Measurements from ENCODE around the gene FMN2. TPM values are rescaled to one million over a fixed set of nuclear protein-coding genes. Genes with fewer than 3 reads are reported as not detected.

The FMN2 gene
- total and polyA plus RNA-seq, 7 experiments from 2014 or later = not detected

DNA sequence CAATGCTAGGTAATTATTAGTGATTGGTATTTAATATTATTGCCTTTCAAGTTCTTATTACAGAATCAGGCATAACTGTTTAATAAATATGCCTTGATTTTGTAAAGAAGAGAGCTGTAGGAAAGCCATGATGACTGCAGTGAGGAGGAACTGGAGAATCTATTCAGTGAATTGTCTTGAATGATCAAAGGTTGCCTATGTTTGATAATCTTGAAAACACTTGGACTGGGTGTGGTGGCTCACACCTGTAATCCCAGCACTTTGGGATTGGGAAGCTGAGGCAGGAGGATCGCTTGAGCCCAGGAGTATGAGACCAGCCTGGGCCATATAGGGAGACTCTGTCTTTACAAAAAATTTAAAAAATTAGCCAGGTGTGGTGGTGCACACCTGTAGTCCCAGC lies 42.4 kb downstream of the FMN2 start:
- no peak overlapping the region for H3K4me3 Mint-ChIP-seq

DNA sequence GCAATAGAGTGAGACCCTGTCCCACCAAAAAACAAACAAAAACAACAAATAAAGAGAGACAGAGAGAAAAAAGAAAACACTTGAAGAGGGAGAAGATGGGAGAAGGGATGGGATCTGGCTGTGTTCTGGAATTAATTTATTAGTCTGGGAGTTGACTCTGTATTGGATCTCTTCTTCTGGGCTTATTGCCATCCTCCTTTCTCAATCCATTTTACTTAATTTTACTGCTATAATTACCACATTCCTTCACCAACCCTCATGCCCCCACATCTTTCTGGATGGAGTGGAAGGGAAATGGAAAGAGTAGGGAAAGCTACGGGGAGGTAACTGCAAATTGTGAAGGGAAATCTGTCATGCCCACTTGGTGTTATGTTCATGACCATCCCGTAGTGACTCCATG lies 42.9 kb downstream of the FMN2 start:
- CTCF ChIA-PET = no interaction called here
- H3K27ac Mint-ChIP-seq = no peak overlapping the region
- H3K36me3 Mint-ChIP-seq = no peaks in the 10 kb centered on the region
- H3K4me1 Mint-ChIP-seq = no peaks in the 10 kb centered on the region
- Histone ChIP-seq H3K36me3 (ENCODE audit: control insufficient read depth in 2 of 3, insufficient read depth in 3 of 3, low read length in 3 of 3) (no peaks in the 10 kb centered on the region), H3K4me1 (ENCODE audit: control insufficient read depth in 2 of 2, insufficient read depth in 2 of 2, low read length in 2 of 2) (no peaks in the 10 kb centered on the region), H3K27me3 (ENCODE audit: control insufficient read depth in 2 of 2, insufficient read depth in 2 of 2, low read length in 2 of 2) (no peaks in the 10 kb centered on the region), H3K27ac (ENCODE audit: low read depth, low read length) (no peak overlapping the region), H3K9me3 (ENCODE audit: control insufficient read depth in 2 of 3, low read length in 3 of 3) (no peaks in the 10 kb centered on the region), H3K4me3 (ENCODE audit: low read length) (no peak overlapping the region)
- H3K4me3 Mint-ChIP-seq = no peak overlapping the region
- intact Hi-C loops (cut with micrococcal nuclease) = no loop called here
- POLR2A ChIA-PET = no interaction called here
- ATAC-seq (no peak), DNase-seq (no peak)
- peaks cover 0 to 30% (median 12%) of the 10 kb centered on the region in 5 donors for H3K27me3 Mint-ChIP-seq
- H3K9me3 Mint-ChIP-seq = peaks cover 0 to 12% (median 0%) of the 10 kb centered on the region in 11 donors

More for the DNA sequence above, 42.4 kb downstream of the FMN2 start:
- H3K27me3 Mint-ChIP-seq = peaks cover 0 to 30% (median 12%) of the 10 kb centered on the region in 5 donors
- Histone ChIP-seq H3K27ac (ENCODE audit: low read depth, low read length) (no peak overlapping the region), H3K36me3 (ENCODE audit: control insufficient read depth in 2 of 3, insufficient read depth in 3 of 3, low read length in 3 of 3) (no peaks in the 10 kb centered on the region), H3K27me3 (ENCODE audit: control insufficient read depth in 2 of 2, insufficient read depth in 2 of 2, low read length in 2 of 2) (no peaks in the 10 kb centered on the region), H3K4me1 (ENCODE audit: control insufficient read depth in 2 of 2, insufficient read depth in 2 of 2, low read length in 2 of 2) (no peaks in the 10 kb centered on the region), H3K4me3 (ENCODE audit: low read length) (no peak overlapping the region), H3K9me3 (ENCODE audit: control insufficient read depth in 2 of 3, low read length in 3 of 3) (no peaks in the 10 kb centered on the region)
- POLR2A ChIA-PET = no interaction called here
- ATAC-seq (no peak), DNase-seq (no peak)
- H3K9me3 Mint-ChIP-seq = peaks cover 0 to 12% (median 0%) of the 10 kb centered on the region in 11 donors
- intact Hi-C loops (cut with micrococcal nuclease) = no loop called here
- H3K4me1 Mint-ChIP-seq = no peaks in the 10 kb centered on the region
- no peak overlapping the region for H3K27ac Mint-ChIP-seq
- CTCF ChIA-PET = no interaction called here
- H3K36me3 Mint-ChIP-seq = no peaks in the 10 kb centered on the region

DNA sequence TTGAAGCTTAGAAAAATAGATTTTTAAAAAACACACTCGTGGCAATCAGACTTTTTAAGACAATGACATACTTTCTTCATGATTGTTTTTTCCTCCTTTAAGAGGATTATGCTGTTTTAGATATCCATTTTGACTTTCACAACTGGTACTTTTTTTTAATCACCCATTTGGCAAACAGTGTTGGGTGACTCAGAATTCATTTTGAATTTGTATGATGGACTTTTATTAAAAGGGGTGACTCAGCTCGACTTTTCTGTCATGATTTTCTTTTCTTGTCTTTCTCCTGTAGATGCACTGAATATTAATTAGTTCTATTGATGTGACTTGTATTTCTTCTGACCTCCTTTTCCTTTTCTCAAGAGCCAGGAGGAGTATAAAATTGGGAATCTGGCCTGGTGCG lies 44.7 kb downstream of the FMN2 start:
- Histone ChIP-seq H3K36me3 (ENCODE audit: control insufficient read depth in 2 of 3, insufficient read depth in 3 of 3, low read length in 3 of 3) (no peaks in the 10 kb centered on the region), H3K4me1 (ENCODE audit: control insufficient read depth in 2 of 2, insufficient read depth in 2 of 2, low read length in 2 of 2) (no peaks in the 10 kb centered on the region), H3K9me3 (ENCODE audit: control insufficient read depth in 2 of 3, low read length in 3 of 3) (no peaks in the 10 kb centered on the region), H3K4me3 (ENCODE audit: low read length) (no peak overlapping the region), H3K27me3 (ENCODE audit: control insufficient read depth in 2 of 2, insufficient read depth in 2 of 2, low read length in 2 of 2) (no peaks in the 10 kb centered on the region), H3K27ac (ENCODE audit: low read depth, low read length) (no peak overlapping the region)
- no peak overlapping the region for H3K4me3 Mint-ChIP-seq
- no peaks in the 10 kb centered on the region for H3K4me1 Mint-ChIP-seq
- H3K27me3 Mint-ChIP-seq = peaks cover 0 to 24% (median 7%) of the 10 kb centered on the region in 5 donors
- POLR2A ChIA-PET = no interaction called here
- no peaks in the 10 kb centered on the region for H3K36me3 Mint-ChIP-seq
- intact Hi-C loops (cut with micrococcal nuclease) = no loop called here
- no peak overlapping the region for H3K27ac Mint-ChIP-seq
- ATAC-seq (no peak), DNase-seq (no peak)
- CTCF ChIA-PET = no interaction called here
- H3K9me3 Mint-ChIP-seq = peaks cover 0 to 8% (median 0%) of the 10 kb centered on the region in 11 donors

DNA sequence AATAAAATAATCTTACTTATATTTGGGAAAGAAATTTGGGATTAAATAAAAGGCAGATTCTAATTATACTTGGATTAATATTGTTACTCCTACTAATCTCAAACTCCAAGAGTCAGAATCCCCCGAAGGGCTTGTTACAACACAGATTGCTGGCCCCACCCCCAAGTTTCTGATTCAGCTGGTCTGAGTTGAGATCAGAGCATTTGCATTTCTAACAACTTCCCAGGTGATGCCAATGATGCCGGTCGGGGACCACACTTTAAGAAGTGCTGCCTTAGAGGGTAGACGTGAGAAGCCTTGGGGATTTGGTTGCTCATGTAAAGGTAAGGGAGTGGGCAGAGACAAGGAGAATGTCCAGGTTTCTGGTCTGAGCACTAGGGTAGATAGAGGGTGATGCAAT lies 47.2 kb downstream of the FMN2 start:
- H3K27ac ChIP-seq (ENCODE audit: low read depth, low read length) = no peak overlapping the region
- Mint-ChIP-seq H3K4me1 (peaks cover 0 to 2% (median 0%) of the 10 kb centered on the region in 7 donors), H3K9me3 (peaks cover 0 to 7% (median 0%) of the 10 kb centered on the region in 11 donors), H3K27ac (no peak overlapping the region), H3K27me3 (peaks cover 0 to 21% (median 4%) of the 10 kb centered on the region in 5 donors), H3K36me3 (no peaks in the 10 kb centered on the region), H3K4me3 (no peak overlapping the region)
- ChIA-PET POLR2A (no interaction called here), CTCF (no interaction called here)
- ATAC-seq (no peak), DNase-seq (no peak)
- intact Hi-C loops (cut with micrococcal nuclease) = no loop called here
- H3K9me3 ChIP-seq (ENCODE audit: control insufficient read depth in 2 of 3, low read length in 3 of 3) = no peaks in the 10 kb centered on the region
- H3K36me3 ChIP-seq (ENCODE audit: control insufficient read depth in 2 of 3, insufficient read depth in 3 of 3, low read length in 3 of 3) = no peaks in the 10 kb centered on the region
- H3K4me3 ChIP-seq (ENCODE audit: low read length) = no peak overlapping the region
- H3K27me3 ChIP-seq (ENCODE audit: control insufficient read depth in 2 of 2, insufficient read depth in 2 of 2, low read length in 2 of 2) = no peaks in the 10 kb centered on the region
- H3K4me1 ChIP-seq (ENCODE audit: control insufficient read depth in 2 of 2, insufficient read depth in 2 of 2, low read length in 2 of 2) = no peaks in the 10 kb centered on the region

DNA sequence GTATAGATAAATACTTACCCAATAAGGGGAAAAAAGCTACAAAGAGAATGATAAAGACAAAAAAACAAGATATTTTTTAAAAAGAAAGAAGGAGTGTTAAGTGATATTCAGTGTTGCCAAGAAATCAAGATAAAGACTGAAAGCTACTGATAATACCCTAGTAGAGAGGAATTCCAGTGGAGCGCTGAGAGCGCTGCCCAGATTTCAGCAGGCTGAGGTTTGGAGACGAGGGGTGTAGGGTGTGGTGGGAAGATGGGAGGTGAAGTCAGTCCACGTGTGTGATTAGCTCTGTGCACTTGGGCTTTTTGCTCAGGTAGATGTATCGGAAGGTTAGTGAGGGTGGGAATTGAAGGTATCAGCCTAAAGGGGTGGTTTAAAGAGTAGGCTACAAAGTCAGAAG lies 47.8 kb downstream of the FMN2 start:
- peaks cover 0 to 5% (median 0%) of the 10 kb centered on the region in 11 donors for H3K9me3 Mint-ChIP-seq
- CTCF ChIA-PET = no interaction called here

DNA sequence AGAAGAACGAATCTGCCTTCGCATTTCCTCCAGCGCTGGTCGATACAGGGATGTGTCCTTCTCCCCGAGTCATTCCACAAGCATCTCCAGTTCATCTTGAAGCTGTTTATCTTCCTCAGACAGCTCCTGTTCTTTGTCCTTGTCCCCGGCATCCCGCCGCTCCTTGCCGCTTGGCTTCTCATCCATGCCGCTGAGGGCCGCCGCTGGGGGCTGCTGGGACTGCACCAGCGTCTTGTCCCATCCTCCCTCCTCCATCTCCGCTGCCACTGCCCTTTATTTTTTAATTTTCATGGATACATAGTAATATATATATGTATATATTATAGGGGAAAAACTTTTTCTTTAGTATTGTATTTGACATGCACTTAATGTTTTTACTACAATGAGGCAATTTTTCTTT lies 53.4 kb downstream of the FMN2 start:
- H3K27me3 Mint-ChIP-seq = peaks cover 0 to 19% (median 0%) of the 10 kb centered on the region in 5 donors
- Histone ChIP-seq H3K27me3 (ENCODE audit: control insufficient read depth in 2 of 2, insufficient read depth in 2 of 2, low read length in 2 of 2) (no peaks in the 10 kb centered on the region), H3K4me3 (ENCODE audit: low read length) (no peak overlapping the region), H3K4me1 (ENCODE audit: control insufficient read depth in 2 of 2, insufficient read depth in 2 of 2, low read length in 2 of 2) (no peaks in the 10 kb centered on the region), H3K36me3 (ENCODE audit: control insufficient read depth in 2 of 3, insufficient read depth in 3 of 3, low read length in 3 of 3) (no peaks in the 10 kb centered on the region), H3K9me3 (ENCODE audit: control insufficient read depth in 2 of 3, low read length in 3 of 3) (no peaks in the 10 kb centered on the region), H3K27ac (ENCODE audit: low read depth, low read length) (no peak overlapping the region)
- intact Hi-C loops (cut with micrococcal nuclease) = no loop called here
- H3K9me3 Mint-ChIP-seq = peaks cover 0 to 1% (median 0%) of the 10 kb centered on the region in 11 donors
- no peak overlapping the region for H3K27ac Mint-ChIP-seq
- no peak overlapping the region for H3K4me3 Mint-ChIP-seq
- ATAC-seq = no peak
- H3K36me3 Mint-ChIP-seq = no peaks in the 10 kb centered on the region
- POLR2A ChIA-PET = no interaction called here
- CTCF ChIA-PET = no interaction called here
- DNase-seq = no peak
- peaks cover 0 to 2% (median 0%) of the 10 kb centered on the region in 7 donors for H3K4me1 Mint-ChIP-seq

More for the DNA sequence above, 47.8 kb downstream of the FMN2 start:
- no peaks in the 10 kb centered on the region for H3K27me3 ChIP-seq (ENCODE audit: control insufficient read depth in 2 of 2, insufficient read depth in 2 of 2, low read length in 2 of 2)
- no peaks in the 10 kb centered on the region for H3K4me1 ChIP-seq (ENCODE audit: control insufficient read depth in 2 of 2, insufficient read depth in 2 of 2, low read length in 2 of 2)
- H3K27ac Mint-ChIP-seq = no peak overlapping the region
- no peak overlapping the region for H3K4me3 ChIP-seq (ENCODE audit: low read length)
- POLR2A ChIA-PET = no interaction called here
- H3K27ac ChIP-seq (ENCODE audit: low read depth, low read length) = no peak overlapping the region
- H3K4me1 Mint-ChIP-seq = peaks cover 0 to 2% (median 0%) of the 10 kb centered on the region in 7 donors
- H3K4me3 Mint-ChIP-seq = no peak overlapping the region
- no peak for DNase-seq
- intact Hi-C loops (cut with micrococcal nuclease) = no loop called here
- ATAC-seq = no peak
- no peaks in the 10 kb centered on the region for H3K36me3 Mint-ChIP-seq
- H3K27me3 Mint-ChIP-seq = peaks cover 0 to 21% (median 4%) of the 10 kb centered on the region in 5 donors
- H3K9me3 ChIP-seq (ENCODE audit: control insufficient read depth in 2 of 3, low read length in 3 of 3) = no peaks in the 10 kb centered on the region
- H3K36me3 ChIP-seq (ENCODE audit: control insufficient read depth in 2 of 3, insufficient read depth in 3 of 3, low read length in 3 of 3) = no peaks in the 10 kb centered on the region

DNA sequence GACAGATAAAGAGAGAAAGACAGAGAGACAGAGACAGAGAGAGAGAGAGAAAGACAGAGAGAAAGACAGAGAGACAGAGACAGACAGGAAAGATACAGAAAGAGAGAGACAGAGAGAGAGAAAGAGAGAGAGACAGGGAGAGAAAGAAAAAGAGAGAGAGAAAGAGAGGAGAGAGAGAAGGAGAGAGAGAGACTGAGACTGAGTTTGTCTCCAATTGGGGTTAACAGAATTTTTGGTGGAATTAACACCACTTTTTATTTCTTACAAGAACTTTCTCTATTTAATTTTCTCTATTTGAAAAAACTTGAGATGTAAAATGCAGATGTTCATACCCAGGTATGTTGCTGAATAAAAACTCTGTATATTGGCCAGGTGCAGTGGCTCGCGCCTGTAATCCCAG lies 56.6 kb downstream of the FMN2 start:
- peaks cover 0 to 19% (median 0%) of the 10 kb centered on the region in 5 donors for H3K27me3 Mint-ChIP-seq
- peaks cover 0 to 4% (median 0%) of the 10 kb centered on the region in 11 donors for H3K9me3 Mint-ChIP-seq
- Histone ChIP-seq H3K27ac (ENCODE audit: low read depth, low read length) (no peak overlapping the region), H3K36me3 (ENCODE audit: control insufficient read depth in 2 of 3, insufficient read depth in 3 of 3, low read length in 3 of 3) (no peaks in the 10 kb centered on the region), H3K27me3 (ENCODE audit: control insufficient read depth in 2 of 2, insufficient read depth in 2 of 2, low read length in 2 of 2) (no peaks in the 10 kb centered on the region), H3K4me1 (ENCODE audit: control insufficient read depth in 2 of 2, insufficient read depth in 2 of 2, low read length in 2 of 2) (no peaks in the 10 kb centered on the region), H3K4me3 (ENCODE audit: low read length) (no peak overlapping the region), H3K9me3 (ENCODE audit: control insufficient read depth in 2 of 3, low read length in 3 of 3) (no peaks in the 10 kb centered on the region)
- ChIA-PET CTCF (no interaction called here), POLR2A (no interaction called here)
- H3K4me1 Mint-ChIP-seq = peaks cover 0 to under 1% (median 0%) of the 10 kb centered on the region in 7 donors
- H3K4me3 Mint-ChIP-seq = no peak overlapping the region
- no peak for ATAC-seq
- no peaks in the 10 kb centered on the region for H3K36me3 Mint-ChIP-seq
- no peak for DNase-seq
- H3K27ac Mint-ChIP-seq = no peak overlapping the region
- intact Hi-C loops (cut with micrococcal nuclease) = loop anchor here in 1 of 2 donors (2.0 kb wide), 1 partner anchor 198 kb away; no protein-coding TSS in a partner anchor

Data from naive thymus-derived CD4-positive, alpha-beta T cell (primary cell).